ENCODE measurements around the gene POLR2B. TPM values are rescaled to one million over a fixed set of nuclear protein-coding genes. Genes with fewer than 3 reads are reported as not detected.

POLR2B gene
- total RNA-seq, 2 experiments from 2014 or later, result 107 to 109 TPM

Other genes with a start within 250 kb of the POLR2B start
- 1 to 10 TPM in 1 of 2 experiments, not detected in 1; 1.0 TPM for gene SPINK2, start 157.2 kb upstream of the POLR2B start, total RNA-seq
- 10 to 100 TPM; 54.7 to 58.3 TPM for gene REST, start 71.0 kb upstream of the POLR2B start, total RNA-seq
- gene NOA1, start 1.3 kb upstream of the POLR2B start, total RNA-seq, result 10 to 100 TPM; 22.1 to 22.6 TPM
- not detected for gene IGFBP7, start 131.5 kb downstream of the POLR2B start, total RNA-seq

Data from activated CD4-positive, alpha-beta memory T cell treated with anti-CD3 and anti-CD28 coated beads, Interleukin-2, amount 10 ng/mL, durations not matched to agents 7 days and 5 days (primary cell).